MM.1S (cell line): ENCODE measurements around the gene TMEM150B.
A peak's percentile ranks its signal among the peaks of the same experiment; 100 is the strongest.

Experiments used
- DNase-seq: peaks from one replicate; pipeline ENCODE4 v3.0.0-alpha.2; 2015
- H2AFZ ChIP-seq: fragments of 300-600 bp; sonication (generic); 2 replicates; pipeline ENCODE4 v1.6.0; 2016; ENCODE audit warnings: antibody characterized with exemption, low read length
- H3F3A ChIP-seq: fragments of 300-600 bp; sonication (generic); 2 replicates; pipeline ENCODE4 v1.6.1; 2016; ENCODE audit warnings: mild to moderate bottlenecking, antibody characterized with exemption, low read length, moderate library complexity, mixed read lengths; ENCODE audit not compliant: insufficient read depth
- H3K27ac ChIP-seq: fragments of 300-600 bp; sonication (generic); 2 replicates; pipeline ENCODE4 v1.5.1; 2016; ENCODE audit warnings: mild to moderate bottlenecking, low read length
- H3K27me3 ChIP-seq: fragments of 300-600 bp; sonication (generic); replicated peaks from 2 replicates; pipeline ENCODE4 v1.6.0; 2016; ENCODE audit warnings: low read length; ENCODE audit not compliant: insufficient read depth
- H3K36me3 ChIP-seq: fragments of 300-600 bp; sonication (generic); replicated peaks from 2 replicates; pipeline ENCODE4 v1.6.1; 2016; ENCODE audit warnings: mild to moderate bottlenecking, low read length, mixed read lengths; ENCODE audit not compliant: insufficient read depth
- H3K4me1 ChIP-seq: fragments of 300-600 bp; sonication (generic); 2 replicates; pipeline ENCODE4 v1.6.1; 2016; ENCODE audit warnings: low read length, mixed read lengths
- H3K4me2 ChIP-seq: fragments of 300-600 bp; sonication (generic); 2 replicates; pipeline ENCODE4 v1.6.0; 2016; ENCODE audit warnings: low read depth, low read length
- H3K4me3 ChIP-seq: fragments of 300-600 bp; sonication (generic); 2 replicates; pipeline ENCODE4 v1.5.1; 2016; ENCODE audit warnings: low read length, mixed read lengths
- H3K79me2 ChIP-seq: fragments of 300-600 bp; sonication (generic); 2 replicates; pipeline ENCODE4 v1.6.1; 2016; ENCODE audit warnings: mixed run types, low read length, mixed read lengths
- H3K9ac ChIP-seq: fragments of 300-600 bp; sonication (generic); 2 replicates; pipeline ENCODE4 v1.6.1; 2016; ENCODE audit warnings: low read length, mixed read lengths
- H3K9me2 ChIP-seq: fragments of 300-600 bp; sonication (generic); replicated peaks from 2 replicates; pipeline ENCODE4 v1.6.1; 2016; ENCODE audit warnings: mild to moderate bottlenecking, low read length, mixed read lengths; ENCODE audit not compliant: insufficient read depth
- H3K9me3 ChIP-seq: fragments of 300-600 bp; sonication (generic); replicated peaks from 2 replicates; pipeline ENCODE4 v1.6.1; 2016; ENCODE audit warnings: mild to moderate bottlenecking, low read length, mixed read lengths; ENCODE audit not compliant: insufficient read depth
- H4K20me1 ChIP-seq: fragments of 300-600 bp; sonication (generic); 2 replicates; pipeline ENCODE4 v1.6.1; 2016; ENCODE audit warnings: mild to moderate bottlenecking, low read length, moderate library complexity, mixed read lengths; ENCODE audit not compliant: insufficient read depth
- EZH2 ChIP-seq: fragments of 300-600 bp; sonication (generic); optimal IDR thresholded peaks from 2 replicates; pipeline ENCODE3; 2017; ENCODE audit warnings: low read depth, mild to moderate bottlenecking, antibody characterized with exemption, low read length, mixed read lengths
- EZH2phosphoT487 ChIP-seq: fragments of 300-600 bp; sonication (generic); IDR thresholded peaks from 2 replicates; pipeline ENCODE4 v1.6.1; 2018; ENCODE audit warnings: antibody characterized with exemption, low read length
- TF ChIP-seq, protein P1 (sequence below): fragments of 300-600 bp; sonication (generic); IDR thresholded peaks from 2 replicates; pipeline ENCODE4 v1.5.1; 2016; ENCODE audit warnings: antibody characterized with exemption, low read length, mixed read lengths

The TMEM150B gene

DNA sequence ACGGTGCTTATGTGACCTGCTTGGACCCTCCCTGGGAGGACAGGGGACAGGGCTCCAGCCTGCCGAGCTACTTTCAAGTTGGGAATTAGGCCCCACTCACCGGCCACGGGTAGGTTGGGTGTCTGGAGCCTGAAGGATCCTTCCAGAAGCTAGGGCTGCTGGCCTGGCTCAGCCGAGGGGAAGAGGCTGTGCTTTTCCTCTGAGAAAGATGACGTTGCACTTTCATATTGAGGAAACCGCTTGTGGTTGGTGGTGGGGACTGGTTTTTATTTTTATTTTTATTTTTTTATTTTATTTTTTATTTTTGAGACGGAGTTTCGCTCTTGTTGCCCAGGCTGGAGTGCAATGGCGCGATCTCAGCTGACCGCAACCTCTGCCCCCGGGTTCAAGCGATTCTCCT lies at the start of gene TMEM150B:
TMEM150B (minus strand) TSS at position 170 of the 400 bp plus-strand sequence. CDS start 4,305 bp downstream, outside the sequence.
- no peak within 1 kb of the TSS for H3K9ac ChIP-seq
- peak within 1 kb of the TSS; percentile 47 for H2AFZ ChIP-seq
- no peak within 1 kb of the TSS for H3K27ac ChIP-seq
- peak within 1 kb of the TSS; percentile 20; the same call in 1 of the 2 replicates for H3K4me3 ChIP-seq
- H3K79me2 ChIP-seq = no peaks in the 10 kb centered on the region
- TF ChIP-seq, protein P1, sequence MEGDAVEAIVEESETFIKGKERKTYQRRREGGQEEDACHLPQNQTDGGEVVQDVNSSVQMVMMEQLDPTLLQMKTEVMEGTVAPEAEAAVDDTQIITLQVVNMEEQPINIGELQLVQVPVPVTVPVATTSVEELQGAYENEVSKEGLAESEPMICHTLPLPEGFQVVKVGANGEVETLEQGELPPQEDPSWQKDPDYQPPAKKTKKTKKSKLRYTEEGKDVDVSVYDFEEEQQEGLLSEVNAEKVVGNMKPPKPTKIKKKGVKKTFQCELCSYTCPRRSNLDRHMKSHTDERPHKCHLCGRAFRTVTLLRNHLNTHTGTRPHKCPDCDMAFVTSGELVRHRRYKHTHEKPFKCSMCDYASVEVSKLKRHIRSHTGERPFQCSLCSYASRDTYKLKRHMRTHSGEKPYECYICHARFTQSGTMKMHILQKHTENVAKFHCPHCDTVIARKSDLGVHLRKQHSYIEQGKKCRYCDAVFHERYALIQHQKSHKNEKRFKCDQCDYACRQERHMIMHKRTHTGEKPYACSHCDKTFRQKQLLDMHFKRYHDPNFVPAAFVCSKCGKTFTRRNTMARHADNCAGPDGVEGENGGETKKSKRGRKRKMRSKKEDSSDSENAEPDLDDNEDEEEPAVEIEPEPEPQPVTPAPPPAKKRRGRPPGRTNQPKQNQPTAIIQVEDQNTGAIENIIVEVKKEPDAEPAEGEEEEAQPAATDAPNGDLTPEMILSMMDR = no peak
- TF ChIP-seq EZH2 (no peak), EZH2phosphoT487 (no peak)
- H3K36me3 ChIP-seq = no peaks in the 10 kb centered on the region
- H3K9me2 ChIP-seq = no peaks in the 10 kb centered on the region
- peak within 1 kb of the TSS; percentile 53; the same call in 1 of the 2 replicates for H3K4me2 ChIP-seq
- peak; percentile 51 for DNase-seq
- H4K20me1 ChIP-seq = no peaks in the 10 kb centered on the region
- H3K27me3 ChIP-seq = no peaks in the 10 kb centered on the region
- H3K9me3 ChIP-seq = no peaks in the 10 kb centered on the region
- no peaks in the 10 kb centered on the region for H3K4me1 ChIP-seq
- H3F3A ChIP-seq = no peaks in the 10 kb centered on the region

- peaks cover 47% of the 10 kb centered on the region for H3K27me3 ChIP-seq
- DNase-seq = no peak
- H3K36me3 ChIP-seq = no peaks in the 10 kb centered on the region
- H3K4me3 ChIP-seq = no peak overlapping the region
- H3K9ac ChIP-seq = no peak overlapping the region
- H3K9me3 ChIP-seq = no peaks in the 10 kb centered on the region
- H2AFZ ChIP-seq = no peak overlapping the region
- H3F3A ChIP-seq = no peaks in the 10 kb centered on the region; the same call in 1 of the 2 replicates
- H3K27ac ChIP-seq = no peak overlapping the region
- no peaks in the 10 kb centered on the region; the same call in 1 of the 2 replicates for H3K4me1 ChIP-seq
- H4K20me1 ChIP-seq = no peaks in the 10 kb centered on the region
- H3K4me2 ChIP-seq = no peak overlapping the region
- H3K9me2 ChIP-seq = no peaks in the 10 kb centered on the region
- no peaks in the 10 kb centered on the region for H3K79me2 ChIP-seq
- TF ChIP-seq EZH2phosphoT487 (no peak), EZH2 (no peak)
- TF ChIP-seq, protein P1 = no peak
Measured at GRCh38 chr19:55373993-55374757, 49.0 kb upstream of the TMEM150B start.

DNA sequence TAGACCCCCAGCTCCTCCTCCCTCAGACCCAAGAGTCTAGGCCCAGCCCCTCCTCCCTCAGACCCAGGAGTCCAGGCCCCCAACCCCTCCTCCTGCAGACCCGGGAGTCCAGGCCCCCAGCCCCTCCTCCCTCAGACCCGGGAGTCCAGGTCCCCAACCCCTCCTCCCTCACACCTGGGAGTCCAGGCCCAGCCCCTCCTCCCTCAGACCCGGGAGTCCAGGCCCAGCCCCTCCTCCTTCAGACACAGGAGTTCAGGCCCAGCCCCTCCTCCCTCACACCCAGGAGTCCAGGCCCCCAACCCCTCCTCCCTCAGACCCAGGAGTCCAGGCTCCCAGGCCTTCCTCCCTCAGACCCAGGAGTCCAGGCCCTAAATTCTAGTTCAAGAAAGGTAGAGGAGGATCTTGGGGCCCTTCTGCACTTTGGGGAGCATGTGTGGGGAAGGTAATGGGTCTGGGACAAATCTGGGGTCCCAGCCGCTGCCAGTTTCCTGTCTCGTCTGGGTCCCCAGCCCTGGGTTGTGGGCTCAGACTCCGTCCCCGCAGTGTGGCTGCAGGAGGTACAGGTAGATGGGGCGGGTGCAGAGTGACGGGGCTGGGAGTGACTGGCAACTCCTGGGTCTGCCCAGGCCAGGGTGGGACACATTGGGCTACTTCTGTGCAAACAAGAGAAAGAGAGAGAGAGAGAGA lies 48.3 kb upstream of the TMEM150B start:
- no peak overlapping the region for H3K27ac ChIP-seq
- H3K4me1 ChIP-seq = no peaks in the 10 kb centered on the region; the same call in 1 of the 2 replicates
- H3K9ac ChIP-seq = no peak overlapping the region
- no peaks in the 10 kb centered on the region for H3K9me3 ChIP-seq
- H2AFZ ChIP-seq = no peak overlapping the region
- H3K4me3 ChIP-seq = no peak overlapping the region
- no peaks in the 10 kb centered on the region for H3K79me2 ChIP-seq
- H3K27me3 ChIP-seq = peaks cover 54% of the 10 kb centered on the region
- no peak overlapping the region for H3K4me2 ChIP-seq
- DNase-seq = no peak
- H3F3A ChIP-seq = no peaks in the 10 kb centered on the region; the same call in 1 of the 2 replicates
- no peaks in the 10 kb centered on the region for H4K20me1 ChIP-seq
- H3K9me2 ChIP-seq = no peaks in the 10 kb centered on the region
- H3K36me3 ChIP-seq = no peaks in the 10 kb centered on the region
- TF ChIP-seq, protein P1 = no peak
